HG02981 (cell line): ENCODE results near the gene ERN2.
A peak's percentile ranks its signal among the peaks of the same experiment; 100 is the strongest.

ENCODE experiments used
- ATAC-seq: cut with Tn5 transposase; IDR thresholded peaks from one replicate; pipeline ENCODE4 v1.9.1; 2021; ENCODE audit warnings: mild to moderate bottlenecking, moderate library complexity; ENCODE audit not compliant: unreplicated experiment

Gene ERN2

DNA sequence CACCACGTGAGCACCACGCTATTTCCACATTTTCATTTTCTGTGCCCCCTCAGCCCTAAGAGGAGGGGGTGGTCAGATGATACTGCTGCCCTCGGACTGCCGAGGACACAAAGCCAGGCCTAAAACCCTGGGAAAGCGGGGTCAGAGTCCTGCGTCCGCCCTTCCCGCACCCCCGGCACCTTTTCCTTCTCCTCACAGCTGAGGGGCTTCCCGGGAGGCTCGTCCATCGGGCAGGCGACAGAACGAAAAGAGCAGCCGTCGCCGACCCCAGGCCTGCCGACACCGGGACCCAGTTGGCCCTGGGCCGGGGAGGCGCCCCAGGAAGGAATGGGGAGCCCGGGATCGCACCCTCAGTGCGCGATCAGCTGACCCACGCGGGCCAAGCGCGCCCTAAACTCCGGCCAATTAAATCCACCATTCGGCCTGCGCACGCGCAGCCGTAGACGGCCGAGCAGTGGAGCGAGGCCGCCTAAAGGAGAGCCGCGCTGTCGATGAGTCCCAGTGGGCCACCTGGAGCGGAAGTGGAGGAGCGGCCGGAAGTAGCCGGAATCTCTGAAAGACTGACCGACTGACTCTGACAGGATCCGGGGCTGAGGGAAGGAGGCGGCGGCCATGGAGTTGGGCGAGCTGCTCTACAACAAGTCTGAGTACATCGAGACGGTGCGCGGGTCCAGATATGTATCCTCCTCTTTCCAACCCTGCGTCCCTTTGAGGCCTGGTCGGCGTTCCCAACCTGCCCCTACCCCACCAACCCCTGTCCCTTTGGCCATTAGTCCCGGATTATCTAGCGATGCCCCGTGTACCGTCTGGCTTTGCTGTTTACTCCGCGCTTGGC lies 71.9 kb downstream of the ERN2 start, which contains the start of the genes DCTN5 and PALB2:
DCTN5 (plus strand) TSS at position 536 of the 835 bp plus-strand sequence; CDS start at position 613, 77 bp downstream.
PALB2 (minus strand) TSS at position 380 of the 835 bp plus-strand sequence; CDS start at position 227, 153 bp downstream.
- ATAC-seq = peak; percentile 95

DNA sequence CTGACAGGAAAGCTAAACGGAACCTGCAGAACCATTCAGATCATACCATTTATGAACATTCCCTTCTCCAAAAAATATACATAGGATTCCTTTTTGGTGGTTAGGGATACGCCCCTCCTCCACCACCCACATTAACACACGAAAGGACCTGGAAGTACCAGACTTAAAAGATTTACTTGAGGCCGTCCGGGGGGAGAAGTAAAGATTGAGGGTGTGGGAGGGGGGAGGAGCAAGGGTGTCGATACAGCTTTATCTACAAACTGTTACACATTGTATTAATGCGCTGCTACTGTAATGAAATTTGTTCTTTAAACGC lies 72.4 kb downstream of the ERN2 start:
- no peak for ATAC-seq
